Spinal cord (tissue), 10 donors: Measurements from ENCODE around the gene ZNF547. TPM values are rescaled to one million over a fixed set of nuclear protein-coding genes. Genes with fewer than 3 reads are reported as not detected.

Source experiments
- DNase-seq, 6 donors: peaks; one replicate each; pipeline versions ENCODE4 v3.0.0 to v3.0.0-alpha.2; 2013 to 2015; ENCODE audit warnings: low spot score in 6 of 6, low read depth in 4 of 6
- H3K27ac ChIP-seq: one replicate; pipeline ENCODE4 v1.5.1; 2013; ENCODE audit warnings: low read depth, low read length, control low read depth
- H3K27me3 ChIP-seq: one replicate; pipeline ENCODE4 v1.6.1; 2013; ENCODE audit warnings: low read length; ENCODE audit not compliant: control insufficient read depth, insufficient read depth
- H3K36me3 ChIP-seq: one replicate; pipeline ENCODE4 v1.6.1; 2013; ENCODE audit warnings: low read length; ENCODE audit not compliant: control insufficient read depth, insufficient read depth
- H3K4me1 ChIP-seq: one replicate; pipeline ENCODE4 v1.6.1; 2013; ENCODE audit warnings: low read length; ENCODE audit not compliant: control insufficient read depth, insufficient read depth
- H3K4me3 ChIP-seq: one replicate; pipeline ENCODE4 v1.5.1; 2013; ENCODE audit warnings: low read depth, low read length, control low read depth
- H3K9me3 ChIP-seq: one replicate; pipeline ENCODE4 v1.6.1; 2013; ENCODE audit warnings: low read length; ENCODE audit not compliant: control insufficient read depth, insufficient read depth
- WGBS: methylation state at CpG from one replicate; pipeline ENCODE4 v1.1.5; 2013; ENCODE audit warnings: missing lambda C conversion rate; ENCODE audit not compliant: insufficient coverage; 5-methylcytosine and 5-hydroxymethylcytosine counted together
- polyA plus RNA-seq, 2 donors: library from polyadenylated mRNA; unstranded; fragments of 120-200 nt; gene quantifications; one replicate each; pipeline ENCODE4 v1.2.1, GENCODE V29; 2013; ENCODE audit not compliant: insufficient read length in 2 of 2
- total RNA-seq, 2 donors: library from RNA; depleted of rRNA in 1 of 2; stranded (reverse); fragments of 120-200 nt in 1 of 2; fragments of >200 nt in 1 of 2; gene quantifications; one replicate each; pipeline versions ENCODE4 v1.2.3 to v1.2.4, GENCODE V29; 2013 to 2014
- donor health status: healthy.

ZNF547 gene
- total and polyA plus RNA-seq, 4 donors = 5.6 to 9.3 (median 8.0) TPM

DNA sequence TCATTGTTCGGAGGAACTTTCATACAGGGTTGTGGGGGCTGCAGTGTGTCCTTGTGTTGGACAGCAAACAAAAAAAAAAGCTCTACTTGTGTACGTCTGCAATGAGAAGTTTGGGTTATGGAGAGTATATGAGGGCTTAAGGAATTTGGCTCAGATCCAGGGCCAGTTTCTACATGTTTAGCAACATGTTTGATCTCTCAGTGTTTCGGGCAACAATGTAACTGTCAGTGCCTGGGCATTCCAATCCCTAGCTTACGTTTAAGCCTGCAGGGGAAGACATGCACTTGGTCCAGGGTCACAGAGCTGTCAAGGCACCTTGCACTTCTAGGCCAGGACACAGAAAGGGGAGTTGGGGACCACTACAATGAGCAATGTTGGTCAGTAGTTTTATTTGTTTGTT lies 29.2 kb upstream of the ZNF547 start:
- Histone ChIP-seq H3K4me1 (no peaks in the 10 kb centered on the region), H3K27ac (no peak overlapping the region), H3K4me3 (no peak overlapping the region), H3K27me3 (no peaks in the 10 kb centered on the region), H3K9me3 (no peaks in the 10 kb centered on the region), H3K36me3 (peaks cover 20% of the 10 kb centered on the region)
- no peak for DNase-seq
- 90% methylated on average over 4 of the region's 4 CpGs for WGBS

DNA sequence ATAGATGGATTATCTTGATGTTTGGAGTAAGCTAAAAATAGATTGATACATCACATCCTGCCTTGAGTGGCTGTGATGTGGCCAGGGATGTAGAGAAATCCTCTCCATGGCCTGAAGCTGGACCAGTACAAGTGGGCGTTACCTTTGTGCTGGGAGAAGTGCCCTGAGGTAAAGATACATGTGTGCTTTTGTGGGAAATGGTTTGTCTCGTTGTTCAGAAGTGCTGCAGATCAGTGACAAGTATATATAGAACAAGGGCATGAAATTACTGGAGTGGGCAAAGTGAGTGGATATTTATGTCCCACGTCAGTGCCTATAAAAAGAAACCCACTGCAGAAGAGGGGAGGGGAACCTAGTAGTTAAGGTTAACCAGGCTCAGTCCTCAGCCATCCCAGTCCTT lies 24.5 kb upstream of the ZNF547 start:
- H3K9me3 ChIP-seq = no peaks in the 10 kb centered on the region
- H3K27me3 ChIP-seq = no peaks in the 10 kb centered on the region
- no peak for DNase-seq
- no peak overlapping the region for H3K4me3 ChIP-seq
- WGBS = 73% methylated on average over 3 of the region's 3 CpGs
- peaks cover 3% of the 10 kb centered on the region for H3K36me3 ChIP-seq
- H3K27ac ChIP-seq = no peak overlapping the region
- no peaks in the 10 kb centered on the region for H3K4me1 ChIP-seq

DNA sequence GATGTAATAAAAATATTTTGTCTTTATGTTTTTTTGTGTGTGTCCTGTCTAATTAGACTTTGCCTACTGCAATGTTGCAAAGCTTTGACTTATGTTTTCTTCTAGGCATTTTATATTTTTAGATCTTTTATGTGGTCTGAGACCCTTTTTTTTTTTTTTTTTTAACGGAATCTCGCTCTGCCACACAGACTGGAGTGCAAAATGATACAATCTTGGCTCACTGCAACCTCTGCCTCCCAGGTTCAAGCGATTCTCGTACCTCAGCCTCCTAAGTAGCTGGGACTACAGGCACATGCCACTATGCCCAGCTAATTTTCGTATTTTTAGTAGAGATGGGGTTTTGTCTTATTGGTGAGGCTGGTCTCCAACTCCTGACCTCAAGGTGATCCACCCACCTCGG lies 20.8 kb upstream of the ZNF547 start:
- Histone ChIP-seq H3K4me3 (no peak overlapping the region), H3K9me3 (no peaks in the 10 kb centered on the region), H3K27me3 (peaks cover 2% of the 10 kb centered on the region), H3K4me1 (no peaks in the 10 kb centered on the region), H3K27ac (no peak overlapping the region), H3K36me3 (peaks cover 3% of the 10 kb centered on the region)
- DNase-seq = no peak
- no CpG with 5 or more reads among the region's 6 CpGs for WGBS

DNA sequence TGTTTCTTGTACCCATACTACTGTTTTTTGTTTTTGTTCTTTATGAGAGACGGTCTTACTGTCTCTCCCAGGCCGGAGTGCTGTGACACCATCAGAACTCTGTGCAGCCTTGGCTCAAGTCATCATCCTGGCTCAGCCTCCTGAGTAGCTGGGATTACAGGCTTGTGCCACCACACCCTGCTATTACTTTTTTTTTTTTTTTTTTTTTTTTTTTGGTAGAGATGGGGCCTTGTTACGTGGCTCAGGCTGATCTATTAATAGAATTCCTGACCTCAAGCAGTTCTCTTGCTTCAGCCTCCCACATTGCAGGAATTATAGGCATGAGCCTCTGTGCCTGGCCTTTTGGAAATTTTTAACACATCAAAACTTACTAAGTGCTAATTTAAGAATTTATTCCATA lies 15.2 kb upstream of the ZNF547 start:
- Histone ChIP-seq H3K27ac (no peak overlapping the region), H3K4me1 (peaks cover 7% of the 10 kb centered on the region), H3K4me3 (no peak overlapping the region), H3K36me3 (no peaks in the 10 kb centered on the region), H3K27me3 (peaks cover 2% of the 10 kb centered on the region), H3K9me3 (no peaks in the 10 kb centered on the region)
- no CpG with 5 or more reads among the region's 3 CpGs for WGBS
- no peak for DNase-seq

DNA sequence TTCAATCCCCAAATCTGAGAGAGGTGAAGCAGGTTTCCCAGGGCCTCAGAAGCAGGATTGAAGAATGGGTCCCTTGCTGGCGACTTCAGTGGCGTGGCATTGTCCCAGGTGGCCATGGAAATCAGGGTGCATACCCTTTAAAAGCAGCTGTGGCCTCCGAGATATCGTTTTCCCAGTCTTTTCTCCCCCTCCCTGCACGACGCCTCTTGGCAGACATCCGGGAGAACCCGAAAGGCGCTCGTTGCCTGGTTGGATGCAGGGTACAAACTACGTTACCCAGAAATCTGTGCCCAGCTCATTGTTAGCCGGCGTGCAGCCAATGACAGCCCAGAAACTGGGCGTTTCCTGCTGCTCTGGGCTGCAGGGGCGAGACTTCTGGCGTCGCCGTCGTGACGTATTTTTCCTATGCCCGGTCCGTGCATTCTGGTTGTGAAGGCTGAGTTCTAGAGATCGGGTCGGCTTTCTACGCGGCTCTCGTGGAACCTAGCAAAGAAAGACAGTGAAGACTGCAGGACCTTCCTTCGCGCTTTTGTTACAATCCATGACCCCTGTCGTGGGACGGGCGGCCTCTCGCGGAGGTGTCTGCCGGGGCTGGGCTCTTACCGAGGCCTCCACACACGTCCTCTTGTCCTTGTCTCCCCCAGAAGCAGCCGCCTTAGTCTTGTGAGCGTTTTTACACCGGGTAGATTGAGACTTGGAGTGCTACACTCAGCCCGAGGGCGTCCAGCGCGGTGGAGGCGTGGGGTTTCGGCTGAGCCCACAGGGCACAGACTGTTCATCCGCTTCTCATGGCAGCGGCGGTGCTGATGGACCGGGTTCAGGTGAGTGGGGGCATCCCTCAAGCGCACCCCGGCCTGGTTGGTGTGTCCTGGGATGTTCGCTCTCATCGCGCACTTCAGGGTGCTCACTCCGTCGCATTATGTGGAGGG lies 12.2 kb upstream of the ZNF547 start, which contains the start of gene ZNF304:
TSS of gene ZNF304 (plus strand) at position 395 of the 929 bp plus-strand sequence. CDS start at position 789, 394 bp downstream.
- WGBS = under 1% methylated on average over 57 of the region's 57 CpGs
- Histone ChIP-seq H3K4me1 (peaks cover 7% of the 10 kb centered on the region), H3K27ac (peak within 1 kb of the TSS; percentile 67), H3K36me3 (peaks cover 23% of the 10 kb centered on the region), H3K27me3 (peaks cover 2% of the 10 kb centered on the region), H3K9me3 (no peaks in the 10 kb centered on the region), H3K4me3 (peak within 1 kb of the TSS; percentile 92)
- DNase-seq = peak; percentile 91 to 99 (median 95)

DNA sequence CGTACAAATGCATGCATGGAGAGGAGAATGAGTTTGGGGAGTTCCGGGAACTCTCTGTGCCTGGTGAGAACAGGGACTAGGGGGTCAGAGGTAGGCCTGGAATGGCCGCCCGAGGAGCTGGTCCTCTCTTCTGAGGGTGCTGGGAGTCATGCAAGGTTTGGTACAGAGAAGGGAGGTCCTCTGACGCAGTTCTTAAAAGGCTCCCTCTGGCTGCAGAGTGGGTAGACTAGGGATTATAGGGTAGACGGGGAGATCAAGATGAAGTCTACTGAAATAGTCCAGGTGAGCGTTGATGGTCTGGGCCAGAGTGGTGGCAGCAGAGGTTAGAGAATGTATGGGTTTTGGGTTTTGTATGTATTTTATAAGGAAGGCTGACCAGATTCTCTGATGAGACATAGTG lies 11.5 kb upstream of the ZNF547 start:
- WGBS = 18% methylated on average over 7 of the region's 7 CpGs
- Histone ChIP-seq H3K36me3 (peaks cover 30% of the 10 kb centered on the region), H3K27me3 (no peaks in the 10 kb centered on the region), H3K9me3 (no peaks in the 10 kb centered on the region), H3K4me3 (peak overlapping the region; percentile 92), H3K27ac (no peak overlapping the region), H3K4me1 (peaks cover 7% of the 10 kb centered on the region)
- no peak for DNase-seq

DNA sequence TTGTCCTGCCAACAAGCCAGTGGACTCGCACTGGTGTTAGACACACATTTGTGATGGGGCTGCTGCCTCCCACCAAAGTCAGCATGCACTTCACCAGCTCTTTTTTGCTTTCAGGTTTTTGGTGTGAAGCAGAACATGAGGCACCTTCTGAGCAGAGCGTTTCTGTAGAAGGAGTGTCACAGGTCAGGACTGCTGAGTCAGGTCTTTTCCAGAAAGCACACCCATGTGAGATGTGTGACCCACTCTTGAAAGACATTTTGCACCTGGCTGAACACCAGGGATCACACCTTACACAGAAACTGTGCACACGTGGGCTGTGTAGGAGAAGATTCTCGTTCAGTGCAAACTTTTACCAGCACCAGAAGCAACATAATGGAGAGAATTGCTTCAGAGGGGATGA lies 7.4 kb upstream of the ZNF547 start:
- no peaks in the 10 kb centered on the region for H3K9me3 ChIP-seq
- H3K36me3 ChIP-seq = peaks cover 47% of the 10 kb centered on the region
- WGBS = 100% methylated on average over 2 of the region's 4 CpGs
- no peak for DNase-seq
- H3K4me1 ChIP-seq = peaks cover 7% of the 10 kb centered on the region
- H3K4me3 ChIP-seq = no peak overlapping the region
- no peak overlapping the region for H3K27ac ChIP-seq
- H3K27me3 ChIP-seq = no peaks in the 10 kb centered on the region

DNA sequence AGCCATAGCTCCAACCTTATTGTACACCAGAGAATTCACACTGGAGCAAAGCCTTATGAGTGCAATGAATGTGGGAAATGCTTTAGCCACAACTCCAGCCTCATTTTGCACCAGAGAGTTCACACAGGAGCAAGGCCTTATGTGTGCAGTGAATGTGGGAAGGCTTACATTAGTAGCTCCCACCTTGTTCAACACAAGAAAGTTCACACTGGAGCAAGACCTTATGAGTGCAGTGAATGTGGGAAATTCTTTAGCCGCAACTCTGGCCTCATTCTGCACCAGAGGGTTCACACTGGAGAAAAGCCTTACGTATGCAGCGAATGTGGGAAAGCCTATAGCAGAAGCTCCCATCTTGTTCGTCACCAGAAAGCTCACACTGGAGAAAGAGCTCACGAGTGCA lies 5.9 kb upstream of the ZNF547 start:
- DNase-seq = no peak
- Histone ChIP-seq H3K36me3 (peaks cover 47% of the 10 kb centered on the region), H3K9me3 (no peaks in the 10 kb centered on the region), H3K27ac (no peak overlapping the region), H3K27me3 (no peaks in the 10 kb centered on the region), H3K4me3 (no peak overlapping the region), H3K4me1 (no peaks in the 10 kb centered on the region)
- WGBS = 97% methylated on average over 4 of the region's 5 CpGs

DNA sequence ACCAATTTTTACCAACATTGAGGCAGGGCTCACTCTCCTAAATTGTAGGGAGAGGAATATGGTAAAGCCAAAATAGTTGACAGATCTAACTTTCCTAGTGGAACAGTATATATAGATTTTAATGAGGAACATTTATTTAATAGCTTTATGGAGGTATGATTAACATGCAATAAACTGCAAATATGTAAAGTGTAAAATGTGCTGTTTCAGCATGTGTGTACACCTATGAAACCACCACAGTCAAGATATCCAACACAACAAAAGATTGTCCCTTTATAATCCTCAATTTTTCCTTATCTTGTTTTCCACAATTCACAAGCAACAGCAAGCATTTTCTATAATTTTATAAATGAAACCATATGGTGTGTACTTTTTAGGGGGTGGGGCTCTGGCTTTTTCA lies 4.1 kb upstream of the ZNF547 start:
- Histone ChIP-seq H3K27ac (no peak overlapping the region), H3K36me3 (peaks cover 42% of the 10 kb centered on the region), H3K27me3 (no peaks in the 10 kb centered on the region), H3K4me3 (no peak overlapping the region), H3K9me3 (no peaks in the 10 kb centered on the region), H3K4me1 (peaks cover 6% of the 10 kb centered on the region)
- no peak for DNase-seq

DNA sequence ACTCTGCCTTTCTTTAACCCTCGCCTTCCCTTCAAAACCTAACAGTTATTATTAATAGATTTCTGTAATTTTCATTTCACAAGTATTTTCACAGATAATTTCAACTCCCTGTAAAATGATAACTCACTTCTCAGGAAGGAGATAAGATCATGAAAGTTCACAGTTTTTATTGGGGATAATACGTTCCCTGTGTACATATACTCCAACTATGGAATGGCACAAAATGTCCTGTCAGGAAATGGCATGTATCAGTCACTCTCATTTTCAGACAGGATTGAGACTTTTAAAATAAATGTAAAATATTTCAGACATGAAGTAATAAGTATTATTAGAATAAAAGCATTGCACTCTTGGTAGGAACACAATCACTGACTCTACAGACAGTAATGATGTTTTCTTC lies 932 bp upstream of the ZNF547 start:
- peak overlapping the region; percentile 79 for H3K4me3 ChIP-seq

More for the DNA sequence above, 932 bp upstream of the ZNF547 start:
- Histone ChIP-seq H3K4me1 (peaks cover 11% of the 10 kb centered on the region), H3K9me3 (no peaks in the 10 kb centered on the region), H3K36me3 (peaks cover 20% of the 10 kb centered on the region), H3K27me3 (no peaks in the 10 kb centered on the region), H3K27ac (peak overlapping the region; percentile 94)
- peak in 1 of 6 donors; percentile 4 for DNase-seq
- WGBS = no CpG with 5 or more reads among the region's 2 CpGs
